HFFc6 (cell line): ENCODE data around the gene CDH2. TPM values are rescaled to one million over a fixed set of nuclear protein-coding genes. Genes with fewer than 3 reads are reported as not detected.

ENCODE experiments used
- DNase-seq: peaks from one replicate; pipeline ENCODE4 v3.0.0-alpha.2; 2018
- H3K27ac Mint-ChIP-seq: 2 replicates; pipeline ENCODE4 v1.8.0; 2020; ENCODE audit warnings: mild to moderate bottlenecking, mixed read lengths
- H3K27me3 Mint-ChIP-seq: 2 replicates; pipeline ENCODE4 v1.8.0; 2021; ENCODE audit warnings: mild to moderate bottlenecking, moderate library complexity, mixed read lengths; ENCODE audit not compliant: insufficient read depth
- H3K36me3 Mint-ChIP-seq: 2 replicates; pipeline ENCODE4 v1.8.0; 2021; ENCODE audit warnings: low read depth, mixed read lengths
- H3K4me1 Mint-ChIP-seq: 2 replicates; pipeline ENCODE4 v1.8.0; 2020; ENCODE audit warnings: low read depth, mixed read lengths
- H3K4me3 Mint-ChIP-seq: 2 replicates; pipeline ENCODE4 v1.8.0; 2020; ENCODE audit warnings: mild to moderate bottlenecking, moderate library complexity, mixed read lengths
- H3K9me3 Mint-ChIP-seq: 2 replicates; pipeline ENCODE4 v1.8.0; 2020; ENCODE audit warnings: mild to moderate bottlenecking, mixed read lengths
- total RNA-seq, 6 experiments: library from RNA; stranded (reverse); fragmentation: NEBNext Ultra II Directional; extraction: Animal tissue kit (Norgen Biotek cat#: 25700); gene quantifications; 2 replicates in 1 of 6; 3 replicates in 5 of 6; pipeline ENCODE4 v1.2.3, GENCODE V29; 2021
- TF ChIP-seq, protein P1 (sequence below): fragments of 200-600 bp; sonication (generic); IDR thresholded peaks from 2 replicates; pipeline ENCODE4 v1.5.0; 2021; ENCODE audit warnings: antibody characterized with exemption, mild to moderate bottlenecking

CDH2 gene
- total RNA-seq, 6 experiments from 2014 or later = 194 to 317 (median 206) TPM

DNA sequence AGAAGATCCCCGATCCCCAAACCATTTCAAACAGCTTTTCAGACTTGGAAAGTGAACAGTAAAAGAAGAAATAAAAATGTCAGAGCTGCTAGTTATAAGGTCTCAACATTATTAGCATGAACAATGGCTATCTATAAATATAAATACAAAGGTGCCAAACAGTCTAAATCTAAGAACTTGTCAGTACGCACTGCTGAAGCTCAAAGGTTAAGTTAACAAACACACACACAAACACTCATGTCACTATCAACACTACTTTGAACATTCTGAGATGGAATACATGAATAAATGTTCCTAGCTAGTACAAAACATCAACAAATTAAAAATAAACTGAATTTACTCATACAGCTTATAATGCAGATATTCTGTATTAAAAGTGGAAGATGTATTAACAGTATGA is 108.7 kb downstream of the CDH2 start:
- peaks cover 87% of the 10 kb centered on the region for H3K4me1 Mint-ChIP-seq
- TF ChIP-seq, protein P1, sequence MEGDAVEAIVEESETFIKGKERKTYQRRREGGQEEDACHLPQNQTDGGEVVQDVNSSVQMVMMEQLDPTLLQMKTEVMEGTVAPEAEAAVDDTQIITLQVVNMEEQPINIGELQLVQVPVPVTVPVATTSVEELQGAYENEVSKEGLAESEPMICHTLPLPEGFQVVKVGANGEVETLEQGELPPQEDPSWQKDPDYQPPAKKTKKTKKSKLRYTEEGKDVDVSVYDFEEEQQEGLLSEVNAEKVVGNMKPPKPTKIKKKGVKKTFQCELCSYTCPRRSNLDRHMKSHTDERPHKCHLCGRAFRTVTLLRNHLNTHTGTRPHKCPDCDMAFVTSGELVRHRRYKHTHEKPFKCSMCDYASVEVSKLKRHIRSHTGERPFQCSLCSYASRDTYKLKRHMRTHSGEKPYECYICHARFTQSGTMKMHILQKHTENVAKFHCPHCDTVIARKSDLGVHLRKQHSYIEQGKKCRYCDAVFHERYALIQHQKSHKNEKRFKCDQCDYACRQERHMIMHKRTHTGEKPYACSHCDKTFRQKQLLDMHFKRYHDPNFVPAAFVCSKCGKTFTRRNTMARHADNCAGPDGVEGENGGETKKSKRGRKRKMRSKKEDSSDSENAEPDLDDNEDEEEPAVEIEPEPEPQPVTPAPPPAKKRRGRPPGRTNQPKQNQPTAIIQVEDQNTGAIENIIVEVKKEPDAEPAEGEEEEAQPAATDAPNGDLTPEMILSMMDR = no peak
- H3K27me3 Mint-ChIP-seq = peaks cover 6% of the 10 kb centered on the region
- DNase-seq = no peak
- H3K36me3 Mint-ChIP-seq = peaks cover 38% of the 10 kb centered on the region
- H3K27ac Mint-ChIP-seq = peak overlapping the region; percentile 50; the same call in 1 of the 2 replicates
- peaks cover 10% of the 10 kb centered on the region; the same call in 1 of the 2 replicates for H3K9me3 Mint-ChIP-seq
- H3K4me3 Mint-ChIP-seq = peak overlapping the region; percentile 19; the same call in 1 of the 2 replicates

DNA sequence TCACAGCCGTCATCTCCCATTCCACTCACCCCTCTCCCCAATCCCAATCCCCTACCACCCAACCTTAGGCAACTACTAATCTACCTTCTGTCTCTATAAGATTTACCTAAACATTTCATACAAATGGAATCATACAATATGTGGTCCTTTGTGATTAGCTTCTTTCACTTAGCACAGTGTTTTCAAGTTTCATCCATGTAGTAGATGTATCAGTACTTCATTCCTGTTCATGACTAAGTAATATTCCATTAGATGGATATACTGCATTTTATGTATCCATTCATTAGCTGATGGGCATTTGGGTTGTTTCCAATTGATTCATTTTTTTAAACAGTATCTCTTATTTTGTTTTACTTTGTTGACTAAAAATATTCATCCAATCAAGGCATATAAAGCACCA is 109.6 kb downstream of the CDH2 start:
- TF ChIP-seq, protein P1 = no peak
- peaks cover 6% of the 10 kb centered on the region for H3K27me3 Mint-ChIP-seq
- peaks cover 39% of the 10 kb centered on the region for H3K36me3 Mint-ChIP-seq
- H3K27ac Mint-ChIP-seq = peak overlapping the region; percentile 63
- no peak overlapping the region; the same call in 1 of the 2 replicates for H3K4me3 Mint-ChIP-seq
- H3K4me1 Mint-ChIP-seq = peaks cover 91% of the 10 kb centered on the region
- no peak for DNase-seq
- peaks cover 10% of the 10 kb centered on the region; the same call in 1 of the 2 replicates for H3K9me3 Mint-ChIP-seq

DNA sequence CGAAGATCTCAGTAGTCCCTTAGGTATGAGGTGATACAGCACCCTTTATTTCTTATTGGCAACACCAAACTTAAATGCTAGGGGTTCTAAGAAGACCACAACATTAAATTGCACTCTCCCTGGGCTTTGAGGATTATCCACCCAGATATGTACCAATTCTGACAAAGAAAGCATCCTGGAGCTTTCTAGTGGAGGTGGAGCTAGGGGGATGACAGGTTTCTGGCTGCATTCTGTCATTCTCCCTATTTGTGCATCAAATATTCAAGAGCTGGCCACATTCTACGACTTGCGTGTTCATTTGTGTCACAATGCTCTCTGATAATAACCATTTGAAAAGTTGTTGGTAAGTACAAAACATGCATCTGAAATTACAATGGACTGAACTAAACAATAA is 111.1 kb downstream of the CDH2 start:
- Mint-ChIP-seq H3K27me3 (peaks cover 2% of the 10 kb centered on the region; the same call in 1 of the 2 replicates), H3K4me1 (peaks cover 91% of the 10 kb centered on the region), H3K27ac (peak overlapping the region; percentile 93), H3K36me3 (peaks cover 47% of the 10 kb centered on the region), H3K4me3 (peak overlapping the region; percentile 61), H3K9me3 (peaks cover 10% of the 10 kb centered on the region; the same call in 1 of the 2 replicates)
- DNase-seq = no peak
- TF ChIP-seq, protein P1 = no peak

DNA sequence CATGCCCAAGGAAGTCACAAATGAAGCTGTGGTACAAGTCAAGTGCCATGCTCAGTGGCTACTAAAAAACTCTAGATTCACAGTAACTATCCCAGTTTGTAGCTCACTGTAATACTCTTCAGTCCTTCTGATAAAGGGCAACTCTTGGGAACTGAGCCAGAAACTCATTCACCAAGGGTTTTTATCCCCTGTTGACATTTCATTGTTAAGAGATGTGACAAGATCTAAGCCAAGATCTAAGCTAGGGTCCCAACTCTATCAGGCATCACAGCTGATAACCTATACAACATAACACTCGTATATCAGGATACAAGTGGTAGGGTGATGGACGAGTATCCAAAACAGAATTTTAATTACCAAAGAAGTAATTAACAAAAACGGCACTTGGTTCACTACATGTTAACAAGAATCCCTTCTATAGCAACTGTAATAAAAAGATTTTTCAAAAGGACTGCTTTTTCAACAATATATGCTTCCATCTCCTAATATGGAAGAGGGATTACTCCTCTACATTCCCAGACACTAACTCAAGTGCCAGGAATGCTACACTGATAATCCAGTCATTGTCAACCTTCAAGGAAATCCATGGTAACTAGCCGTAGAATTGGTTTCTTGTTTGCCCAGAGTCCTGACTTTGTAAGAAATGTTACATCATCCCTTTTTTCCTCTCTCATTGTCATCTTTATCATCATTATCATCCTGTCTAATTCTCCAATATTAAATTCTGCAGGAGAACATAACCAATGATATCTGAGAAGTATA is 111.7 kb downstream of the CDH2 start:
- H3K4me1 Mint-ChIP-seq = peaks cover 91% of the 10 kb centered on the region
- H3K36me3 Mint-ChIP-seq = peaks cover 41% of the 10 kb centered on the region
- peak overlapping the region; percentile 61 for H3K4me3 Mint-ChIP-seq
- DNase-seq = peak; percentile 93
- peaks cover 10% of the 10 kb centered on the region; the same call in 1 of the 2 replicates for H3K9me3 Mint-ChIP-seq
- TF ChIP-seq, protein P1 = no peak
- H3K27me3 Mint-ChIP-seq = peaks cover 1% of the 10 kb centered on the region; the same call in 1 of the 2 replicates
- H3K27ac Mint-ChIP-seq = peak overlapping the region; percentile 93

DNA sequence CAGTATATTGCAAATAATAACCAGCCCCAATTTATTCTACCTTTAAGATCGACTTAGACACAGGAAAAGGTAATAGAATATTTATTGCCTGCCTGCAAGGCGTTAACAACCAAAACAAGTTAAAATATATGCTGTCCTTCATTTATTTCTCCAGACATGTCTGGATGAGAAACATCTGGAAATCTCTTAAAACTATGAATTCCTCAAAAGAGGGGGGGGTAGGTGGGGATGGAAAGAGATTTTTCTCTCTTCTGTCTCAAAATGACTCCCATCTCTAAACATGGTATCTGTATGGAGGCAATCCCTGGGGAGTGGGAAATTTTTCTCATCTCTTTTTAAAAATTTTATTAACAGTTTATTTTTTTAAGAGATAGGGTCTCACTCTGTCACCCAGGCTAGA is 113.0 kb downstream of the CDH2 start:
- no peaks in the 10 kb centered on the region for H3K27me3 Mint-ChIP-seq
- peaks cover 10% of the 10 kb centered on the region; the same call in 1 of the 2 replicates for H3K9me3 Mint-ChIP-seq
- DNase-seq = no peak
- H3K4me1 Mint-ChIP-seq = peaks cover 93% of the 10 kb centered on the region
- peak overlapping the region; percentile 93 for H3K27ac Mint-ChIP-seq
- H3K36me3 Mint-ChIP-seq = peaks cover 35% of the 10 kb centered on the region
- TF ChIP-seq, protein P1 = no peak
- peak overlapping the region; percentile 19 for H3K4me3 Mint-ChIP-seq
